Adrenal gland (tissue), 5 donors: ENCODE results near the gene RNASE1.

Experiments
- CTCF ChIP-seq, 6 experiments: fragments of 450-650 bp in 4 of 6; fragments of 200-600 bp in 2 of 6; sonication (generic) in 1 of 6; IDR thresholded peaks; 1 replicate in 5 of 6; 2 replicates in 1 of 6; pipeline versions ENCODE4 v1.5.1 to v1.8.0; 2016 to 2021; ENCODE audit warnings: antibody characterized with exemption in 6 of 6, mild to moderate bottlenecking in 2 of 6, moderate library complexity in 1 of 6
- POLR2A ChIP-seq, 2 donors: fragments of 450-650 bp; IDR thresholded peaks; one replicate each; pipeline ENCODE4 v1.6.1; 2017; ENCODE audit warnings: antibody characterized with exemption in 2 of 2, mild to moderate bottlenecking in 2 of 2, moderate library complexity in 1 of 2
- donor health status: DM: no; HTN: no; CAD: no.

GRCh38 chr14:20805485-20805884, 2.8 kb upstream of the RNASE1 start:
- TF ChIP-seq CTCF (IDR thresholded peaks at IDR 0.05) (no peak), POLR2A (IDR thresholded peaks at IDR 0.05) (no peak)
